ENCODE results near the gene AVEN. TPM values are rescaled to one million over a fixed set of nuclear protein-coding genes. Genes with fewer than 3 reads are reported as not detected.

Gene AVEN
- total RNA-seq, 2 donors from 2014 or later = 18.9 to 20.7 TPM

- Histone ChIP-seq H3K9me3 (ENCODE audit: control insufficient read depth, low read length) (no peaks in the 10 kb centered on the region), H3K9ac (ENCODE audit: extremely low read depth, low read length, poor library complexity, severe bottlenecking) (no peak overlapping the region), H3K27ac (ENCODE audit: low read depth, low read length) (no peak overlapping the region), H3K4me3 (ENCODE audit: low read length) (no peak overlapping the region), H3K4me1 (ENCODE audit: control insufficient read depth, insufficient read depth, low read length) (peaks cover 5% of the 10 kb centered on the region), H3K36me3 (ENCODE audit: control insufficient read depth, insufficient read depth, low read length) (peaks cover 35% of the 10 kb centered on the region), H3K27me3 (ENCODE audit: control insufficient read depth, insufficient read depth, low read length, poor library complexity, severe bottlenecking) (no peaks in the 10 kb centered on the region)
- no peak for DNase-seq
- no peaks in the 10 kb centered on the region for H3K27me3 Mint-ChIP-seq (ENCODE audit: insufficient read depth)
- no peak overlapping the region for H3K4me3 Mint-ChIP-seq
- 95 to 97% methylated on average over 6 of the region's 6 CpGs for WGBS, 2 experiments (ENCODE audit: insufficient coverage in 1 of 2, insufficient read length in 1 of 2)
- peaks cover 29% of the 10 kb centered on the region for H3K4me1 Mint-ChIP-seq
- no peaks in the 10 kb centered on the region for H3K9me3 Mint-ChIP-seq
- TF ChIP-seq CTCF (conservative IDR thresholded peaks at IDR 0.05) = no peak
- H3K27ac Mint-ChIP-seq = no peak overlapping the region
- peaks cover 8% of the 10 kb centered on the region for H3K36me3 Mint-ChIP-seq (ENCODE audit: low read depth)
Measured at GRCh38 chr15:33865416-33865815, 173.6 kb downstream of the AVEN start.

GRCh38 chr15:33864360-33865075, 174.5 kb downstream of the AVEN start:
- Mint-ChIP-seq H3K27ac (no peak overlapping the region), H3K4me1 (peaks cover 29% of the 10 kb centered on the region), H3K9me3 (no peaks in the 10 kb centered on the region), H3K27me3 (ENCODE audit: insufficient read depth) (no peaks in the 10 kb centered on the region), H3K4me3 (no peak overlapping the region), H3K36me3 (ENCODE audit: low read depth) (peaks cover 10% of the 10 kb centered on the region)
- Histone ChIP-seq H3K4me1 (ENCODE audit: control insufficient read depth, insufficient read depth, low read length) (peaks cover 5% of the 10 kb centered on the region), H3K4me3 (ENCODE audit: low read length) (no peak overlapping the region), H3K27ac (ENCODE audit: low read depth, low read length) (no peak overlapping the region), H3K27me3 (ENCODE audit: control insufficient read depth, insufficient read depth, low read length, poor library complexity, severe bottlenecking) (no peaks in the 10 kb centered on the region), H3K9me3 (ENCODE audit: control insufficient read depth, low read length) (no peaks in the 10 kb centered on the region), H3K9ac (ENCODE audit: extremely low read depth, low read length, poor library complexity, severe bottlenecking) (no peak overlapping the region), H3K36me3 (ENCODE audit: control insufficient read depth, insufficient read depth, low read length) (peaks cover 37% of the 10 kb centered on the region)
- no peak for TF ChIP-seq CTCF (conservative IDR thresholded peaks at IDR 0.05)
- WGBS, 2 experiments (ENCODE audit: insufficient coverage in 1 of 2, insufficient read length in 1 of 2) = 93 to 100% methylated on average over 4 to 5 of the region's 5 CpGs
- DNase-seq = no peak

GRCh38 chr15:33860754-33861153, 178.2 kb downstream of the AVEN start:
- Histone ChIP-seq H3K4me1 (ENCODE audit: control insufficient read depth, insufficient read depth, low read length) (no peaks in the 10 kb centered on the region), H3K4me3 (ENCODE audit: low read length) (no peak overlapping the region), H3K9me3 (ENCODE audit: control insufficient read depth, low read length) (no peaks in the 10 kb centered on the region), H3K27ac (ENCODE audit: low read depth, low read length) (no peak overlapping the region), H3K9ac (ENCODE audit: extremely low read depth, low read length, poor library complexity, severe bottlenecking) (no peak overlapping the region), H3K27me3 (ENCODE audit: control insufficient read depth, insufficient read depth, low read length, poor library complexity, severe bottlenecking) (no peaks in the 10 kb centered on the region), H3K36me3 (ENCODE audit: control insufficient read depth, insufficient read depth, low read length) (peaks cover 34% of the 10 kb centered on the region)
- Mint-ChIP-seq H3K27ac (no peak overlapping the region), H3K9me3 (no peaks in the 10 kb centered on the region), H3K4me1 (peaks cover 16% of the 10 kb centered on the region), H3K4me3 (no peak overlapping the region), H3K27me3 (ENCODE audit: insufficient read depth) (no peaks in the 10 kb centered on the region), H3K36me3 (ENCODE audit: low read depth) (peaks cover 16% of the 10 kb centered on the region)
- TF ChIP-seq CTCF (conservative IDR thresholded peaks at IDR 0.05) = no peak
- no peak for DNase-seq
- WGBS, 2 experiments (ENCODE audit: insufficient coverage in 1 of 2, insufficient read length in 1 of 2) = 73 to 87% methylated on average over 2 to 3 of the region's 3 CpGs

Data from endodermal cell (in vitro differentiated cells).